KMS-11 (cell line): ENCODE measurements around the gene DGKB.

Experiments
- H2AFZ ChIP-seq: fragments of 200-600 bp; sonication (generic); 2 replicates; pipeline ENCODE4 v1.6.1; 2016; ENCODE audit warnings: antibody characterized with exemption, mixed run types, low read depth
- H3K27ac ChIP-seq: fragments of 200-600 bp; sonication (generic); 2 replicates; pipeline ENCODE4 v1.6.1; 2016; ENCODE audit warnings: mild to moderate bottlenecking, mixed run types
- H3K27me3 ChIP-seq: fragments of 200-600 bp; sonication (generic); 2 replicates; pipeline ENCODE4 v1.6.1; 2017; ENCODE audit warnings: mild to moderate bottlenecking, low read depth, mixed run types, moderate library complexity; ENCODE audit not compliant: insufficient read depth
- H3K36me3 ChIP-seq: fragments of 200-600 bp; sonication (generic); 2 replicates; pipeline ENCODE4 v1.6.1; 2017; ENCODE audit warnings: mild to moderate bottlenecking, mixed run types; ENCODE audit not compliant: insufficient read depth
- H3K4me1 ChIP-seq: fragments of 200-600 bp; sonication (generic); 2 replicates; pipeline ENCODE4 v1.6.1; 2016; ENCODE audit warnings: mild to moderate bottlenecking, low read depth, mixed run types; ENCODE audit not compliant: poor library complexity, severe bottlenecking
- H3K4me2 ChIP-seq: fragments of 200-600 bp; sonication (generic); 2 replicates; pipeline ENCODE4 v1.7.0; 2016; ENCODE audit warnings: mild to moderate bottlenecking, mixed run types
- H3K4me3 ChIP-seq: fragments of 200-600 bp; sonication (generic); IDR thresholded peaks from 2 replicates; pipeline ENCODE4 v1.6.1; 2017; ENCODE audit warnings: low read depth, low read length, mixed read lengths; ENCODE audit not compliant: insufficient read depth
- H3K79me2 ChIP-seq: fragments of 200-600 bp; sonication (generic); 2 replicates; pipeline ENCODE4 v1.6.1; 2016; ENCODE audit warnings: low read depth, mixed run types; ENCODE audit not compliant: insufficient read depth
- H3K9ac ChIP-seq: fragments of 200-600 bp; sonication (generic); 2 replicates; pipeline ENCODE4 v1.6.1; 2016; ENCODE audit warnings: mild to moderate bottlenecking, mixed run types
- H4K20me1 ChIP-seq: fragments of 200-600 bp; sonication (generic); 2 replicates; pipeline ENCODE4 v1.6.1; 2016; ENCODE audit warnings: mild to moderate bottlenecking, mixed run types; ENCODE audit not compliant: insufficient read depth
- TF ChIP-seq, protein P1 (sequence below): fragments of 200-600 bp; sonication (generic); conservative IDR thresholded peaks from 2 replicates; pipeline ENCODE4 v1.6.1; 2017; ENCODE audit warnings: low read depth, mild to moderate bottlenecking, antibody characterized with exemption, low read length, moderate library complexity, mixed read lengths

Gene DGKB

DNA sequence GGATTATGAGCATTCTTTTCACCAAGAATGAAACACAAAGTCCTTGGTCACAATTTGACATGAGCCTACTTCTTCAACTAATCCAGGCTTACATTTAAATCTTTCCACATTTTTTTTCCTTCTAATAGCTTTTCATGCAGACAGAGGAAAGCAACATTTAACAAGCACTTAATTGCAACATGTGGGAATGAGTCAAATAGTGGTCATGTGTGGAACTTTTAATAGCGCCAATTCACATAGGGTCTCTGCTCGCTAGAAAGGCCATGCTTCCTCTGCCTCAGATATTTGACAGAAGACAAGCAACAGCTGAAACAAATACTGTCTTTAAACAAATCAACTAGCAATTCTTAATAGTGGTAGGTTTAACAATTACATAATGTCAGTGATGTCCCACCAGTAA lies 627.2 kb downstream of the DGKB start:
- Histone ChIP-seq H3K27ac (no peak overlapping the region), H3K4me3 (no peak overlapping the region), H3K27me3 (no peaks in the 10 kb centered on the region), H2AFZ (no peak overlapping the region), H3K4me1 (no peaks in the 10 kb centered on the region), H3K4me2 (no peak overlapping the region), H3K9ac (no peak overlapping the region), H4K20me1 (no peaks in the 10 kb centered on the region), H3K79me2 (no peaks in the 10 kb centered on the region), H3K36me3 (no peaks in the 10 kb centered on the region)
- TF ChIP-seq, protein P1, sequence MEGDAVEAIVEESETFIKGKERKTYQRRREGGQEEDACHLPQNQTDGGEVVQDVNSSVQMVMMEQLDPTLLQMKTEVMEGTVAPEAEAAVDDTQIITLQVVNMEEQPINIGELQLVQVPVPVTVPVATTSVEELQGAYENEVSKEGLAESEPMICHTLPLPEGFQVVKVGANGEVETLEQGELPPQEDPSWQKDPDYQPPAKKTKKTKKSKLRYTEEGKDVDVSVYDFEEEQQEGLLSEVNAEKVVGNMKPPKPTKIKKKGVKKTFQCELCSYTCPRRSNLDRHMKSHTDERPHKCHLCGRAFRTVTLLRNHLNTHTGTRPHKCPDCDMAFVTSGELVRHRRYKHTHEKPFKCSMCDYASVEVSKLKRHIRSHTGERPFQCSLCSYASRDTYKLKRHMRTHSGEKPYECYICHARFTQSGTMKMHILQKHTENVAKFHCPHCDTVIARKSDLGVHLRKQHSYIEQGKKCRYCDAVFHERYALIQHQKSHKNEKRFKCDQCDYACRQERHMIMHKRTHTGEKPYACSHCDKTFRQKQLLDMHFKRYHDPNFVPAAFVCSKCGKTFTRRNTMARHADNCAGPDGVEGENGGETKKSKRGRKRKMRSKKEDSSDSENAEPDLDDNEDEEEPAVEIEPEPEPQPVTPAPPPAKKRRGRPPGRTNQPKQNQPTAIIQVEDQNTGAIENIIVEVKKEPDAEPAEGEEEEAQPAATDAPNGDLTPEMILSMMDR = no peak

DNA sequence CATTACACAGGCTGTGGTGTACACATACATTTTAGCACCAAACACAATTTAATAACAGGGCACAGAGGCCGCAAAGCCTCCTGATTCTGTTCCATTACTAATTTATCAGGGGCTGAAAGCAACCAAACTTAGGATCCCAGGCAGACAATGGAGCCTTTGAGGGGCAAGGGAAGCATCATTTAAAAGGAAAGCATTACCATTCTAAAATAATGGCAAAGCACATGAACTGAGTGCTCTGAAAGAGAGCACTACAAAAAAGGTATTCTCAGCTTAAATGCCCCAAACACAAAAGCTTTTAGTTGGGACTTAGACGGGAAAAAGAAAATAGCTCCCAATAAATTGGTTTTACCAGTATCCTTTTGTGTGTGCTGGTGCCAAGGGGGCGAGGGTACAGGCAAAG lies 631.1 kb downstream of the DGKB start:
- TF ChIP-seq, protein P1 = no peak
- no peak overlapping the region for H3K4me3 ChIP-seq
- H3K4me1 ChIP-seq = no peaks in the 10 kb centered on the region
- H3K9ac ChIP-seq = no peak overlapping the region
- no peaks in the 10 kb centered on the region for H3K79me2 ChIP-seq
- H3K27me3 ChIP-seq = no peaks in the 10 kb centered on the region
- no peaks in the 10 kb centered on the region for H3K36me3 ChIP-seq
- H2AFZ ChIP-seq = no peak overlapping the region
- no peaks in the 10 kb centered on the region for H4K20me1 ChIP-seq
- no peak overlapping the region for H3K27ac ChIP-seq
- H3K4me2 ChIP-seq = no peak overlapping the region

DNA sequence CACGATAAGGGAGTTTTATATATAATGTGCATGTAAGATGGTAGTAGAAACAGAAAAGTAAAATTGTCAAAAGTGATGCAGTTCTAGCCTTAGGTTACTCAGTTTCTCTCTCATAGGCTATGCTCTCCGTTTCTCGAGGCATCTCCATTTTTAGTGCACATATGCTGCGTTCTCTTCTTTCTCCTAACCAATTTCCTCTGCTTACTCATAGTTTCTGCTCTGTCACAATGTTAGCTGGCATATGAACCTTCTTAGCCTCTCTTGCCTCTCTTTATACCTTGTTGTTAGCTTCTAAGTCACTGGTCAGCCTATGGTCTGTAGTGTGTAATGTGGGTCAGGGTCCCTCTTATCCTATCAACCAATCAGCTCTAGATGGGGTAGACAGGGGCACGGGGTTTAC lies 632.5 kb downstream of the DGKB start:
- Histone ChIP-seq H3K27ac (no peak overlapping the region), H4K20me1 (no peaks in the 10 kb centered on the region), H3K9ac (no peak overlapping the region), H3K36me3 (no peaks in the 10 kb centered on the region), H3K79me2 (no peaks in the 10 kb centered on the region), H3K27me3 (no peaks in the 10 kb centered on the region), H2AFZ (no peak overlapping the region), H3K4me2 (no peak overlapping the region), H3K4me1 (no peaks in the 10 kb centered on the region), H3K4me3 (no peak overlapping the region)
- TF ChIP-seq, protein P1 = no peak

DNA sequence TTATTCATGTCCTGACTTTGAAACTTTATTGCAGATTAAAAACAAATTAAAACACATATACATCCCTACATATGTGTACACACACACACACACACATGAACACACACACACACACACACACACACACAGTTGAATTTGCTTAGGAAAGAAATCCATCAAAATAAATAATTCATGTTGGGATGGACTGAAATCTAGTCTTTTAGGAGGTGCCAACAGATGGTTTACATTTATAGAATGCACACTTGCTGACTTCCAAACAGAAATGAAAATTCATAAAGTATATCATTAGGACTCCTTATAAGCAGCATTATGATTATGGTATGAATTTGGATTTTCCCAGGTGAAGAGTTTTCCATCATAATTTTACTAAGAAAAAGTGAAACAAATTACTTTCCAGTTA lies 642.5 kb downstream of the DGKB start:
- TF ChIP-seq, protein P1 = no peak
- Histone ChIP-seq H3K9ac (no peak overlapping the region), H2AFZ (no peak overlapping the region), H3K27ac (no peak overlapping the region), H3K4me1 (no peaks in the 10 kb centered on the region), H3K27me3 (no peaks in the 10 kb centered on the region), H3K79me2 (no peaks in the 10 kb centered on the region), H3K36me3 (no peaks in the 10 kb centered on the region), H3K4me2 (no peak overlapping the region), H3K4me3 (no peak overlapping the region), H4K20me1 (no peaks in the 10 kb centered on the region)

DNA sequence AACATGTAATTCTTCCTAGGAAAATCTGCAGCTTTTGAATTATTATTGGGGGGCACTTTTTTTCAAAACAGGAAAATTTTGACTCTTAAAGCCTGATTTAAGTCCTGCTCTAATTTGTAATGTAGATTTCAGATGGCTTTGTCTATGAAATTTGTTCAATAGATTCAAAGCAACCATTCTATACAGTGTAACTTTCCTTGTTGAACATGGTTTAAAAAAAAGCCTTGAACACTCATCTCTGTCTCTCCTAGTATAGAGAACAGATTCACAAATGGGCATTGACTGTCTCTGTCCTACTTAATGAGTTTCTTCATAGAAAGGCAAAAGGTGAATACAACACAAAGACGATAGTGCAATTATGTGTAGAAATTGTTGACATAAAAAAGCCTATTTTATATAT lies 643.7 kb downstream of the DGKB start:
- H3K4me2 ChIP-seq = no peak overlapping the region
- no peak overlapping the region for H2AFZ ChIP-seq
- H3K27ac ChIP-seq = no peak overlapping the region
- H3K4me3 ChIP-seq = no peak overlapping the region
- no peaks in the 10 kb centered on the region for H3K36me3 ChIP-seq
- H3K4me1 ChIP-seq = no peaks in the 10 kb centered on the region
- TF ChIP-seq, protein P1 = no peak
- no peaks in the 10 kb centered on the region for H4K20me1 ChIP-seq
- no peaks in the 10 kb centered on the region for H3K79me2 ChIP-seq
- H3K27me3 ChIP-seq = no peaks in the 10 kb centered on the region
- no peak overlapping the region for H3K9ac ChIP-seq
